Activated T-cell treated with anti-CD3 and anti-CD28 coated beads, Interleukin-2, amount 50 U/mL, for 72 hours (primary cell): ENCODE measurements around the gene PKP4. TPM values are rescaled to one million over a fixed set of nuclear protein-coding genes. Genes with fewer than 3 reads are reported as not detected.
A peak's percentile ranks its signal among the peaks of the same experiment; 100 is the strongest.
"Not testable (repeated sequence)": the region's sequence is repeated elsewhere in the genome, so short reads cannot be mapped to it uniquely, and the experiment has no call there.

Source experiments
- ATAC-seq, 2 donors: fragments of 150-1000 bp; cut with Tn5 transposase; replicated peaks in 1 of 2; 2 replicates each; pipeline ENCODE4 v1.10.0; 2021; ENCODE audit warnings: moderate library complexity in 2 of 2, mild to moderate bottlenecking in 1 of 2
- DNase-seq, 2 donors: peaks; one replicate each; pipeline ENCODE4 v3.0.0; 2021 to 2022; ENCODE audit warnings: mixed read lengths in 1 of 2
- H3K27ac Mint-ChIP-seq: one replicate; pipeline ENCODE4 v1.8.0; 2022; ENCODE audit warnings: mild to moderate bottlenecking, moderate library complexity, mixed read lengths
- H3K27me3 Mint-ChIP-seq: one replicate; pipeline ENCODE4 v1.8.0; 2022; ENCODE audit warnings: low read depth, mixed read lengths
- H3K36me3 Mint-ChIP-seq, 2 donors: one replicate each; pipeline ENCODE4 v1.8.0; 2022; ENCODE audit warnings: mixed read lengths in 2 of 2, mild to moderate bottlenecking in 1 of 2; ENCODE audit not compliant: insufficient read depth in 2 of 2
- H3K4me1 Mint-ChIP-seq: one replicate; pipeline ENCODE4 v1.8.0; 2022; ENCODE audit warnings: low read depth, mixed read lengths
- H3K4me3 Mint-ChIP-seq, 2 donors: one replicate each; pipeline ENCODE4 v1.8.0; 2022; ENCODE audit warnings: mild to moderate bottlenecking in 2 of 2, mixed read lengths in 2 of 2, moderate library complexity in 2 of 2
- H3K9me3 Mint-ChIP-seq, 2 donors: one replicate each; pipeline ENCODE4 v1.8.0; 2022; ENCODE audit warnings: mixed read lengths in 2 of 2
- total RNA-seq, 2 donors: library from RNA; stranded (reverse); gene quantifications; one replicate each; pipeline ENCODE4 v1.2.3, GENCODE V29; 2022

PKP4 gene
- total RNA-seq, 2 donors from 2014 or later: 36.0 to 41.3 TPM

GRCh38 chr2:158457826-158458616, 1.3 kb downstream of the PKP4 start:
- H3K36me3 Mint-ChIP-seq: peaks cover 2 to 4% of the 10 kb centered on the region in 2 donors

DNA sequence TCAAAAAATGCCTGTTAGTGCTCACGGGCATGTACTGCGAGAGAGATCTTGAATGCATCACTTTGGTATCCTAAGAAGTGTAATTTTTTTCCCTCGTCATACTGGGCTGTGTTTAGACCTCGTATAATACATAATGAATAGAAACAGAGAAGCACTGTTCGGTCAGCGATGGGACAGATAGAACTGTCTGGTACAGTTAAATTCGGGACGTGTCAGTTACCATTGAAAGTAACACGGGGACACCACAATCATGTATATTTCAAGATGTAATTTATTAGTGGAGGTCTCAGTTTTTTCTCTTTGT, 1.8 kb downstream of the PKP4 start:
- Mint-ChIP-seq H3K27ac (peak overlapping the region; percentile 44), H3K4me3 (peak overlapping the region; percentile 92), H3K27me3 (peaks cover 15% of the 10 kb centered on the region), H3K4me1 (peaks cover 31% of the 10 kb centered on the region), H3K36me3 (peaks cover 2 to 4% of the 10 kb centered on the region in 2 donors), H3K9me3 (no peaks in the 10 kb centered on the region)
- ATAC-seq (no peak), DNase-seq (no peak)

More at GRCh38 chr2:158457826-158458616, 1.3 kb downstream of the PKP4 start:
- H3K4me3 Mint-ChIP-seq: peak overlapping the region; percentile 92
- H3K9me3 Mint-ChIP-seq: no peaks in the 10 kb centered on the region
- DNase-seq: peak; percentile 64 to 70
- H3K27ac Mint-ChIP-seq: peak overlapping the region; percentile 44
- H3K27me3 Mint-ChIP-seq: peaks cover 15% of the 10 kb centered on the region
- H3K4me1 Mint-ChIP-seq: peaks cover 31% of the 10 kb centered on the region
- ATAC-seq: peak; percentile 49 to 56

DNA sequence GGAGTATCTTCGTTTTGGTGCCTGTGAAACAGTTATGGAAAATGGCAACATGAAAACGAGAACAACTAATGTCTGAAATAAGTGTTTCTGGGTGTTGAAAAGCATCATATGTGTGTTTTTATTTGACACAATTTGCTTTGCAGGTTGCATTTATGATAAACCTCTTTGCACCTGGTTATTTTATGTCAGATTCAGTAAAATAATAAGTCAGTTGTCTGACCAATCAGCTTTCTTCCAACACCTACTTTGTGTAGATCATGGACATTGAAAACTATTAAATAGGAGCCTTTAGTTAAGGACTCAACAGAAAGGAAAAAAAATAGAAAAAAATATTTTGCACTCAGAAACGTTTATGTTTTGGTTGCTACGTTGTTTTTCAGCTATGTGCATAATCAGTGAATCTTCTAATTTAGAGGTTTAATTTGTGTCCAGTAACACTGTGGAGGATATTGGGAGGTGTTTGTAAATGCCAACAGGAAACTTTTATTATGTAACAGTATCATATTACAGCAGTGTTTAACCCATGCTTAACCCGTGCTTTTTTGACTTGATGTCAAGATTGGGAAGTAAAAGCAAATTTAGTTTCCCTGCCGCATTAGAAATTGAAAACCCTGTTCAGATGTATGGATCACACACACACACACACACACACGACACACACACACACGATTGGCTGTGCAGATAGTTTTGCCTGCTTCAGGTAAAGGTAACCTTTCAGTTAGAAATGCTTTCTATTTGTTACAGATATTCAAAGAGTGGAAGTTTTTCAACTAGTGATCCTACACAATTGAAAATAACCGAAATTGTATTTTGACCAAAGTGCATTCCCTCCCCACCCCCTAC, 2.6 kb downstream of the PKP4 start:
- H3K27me3 Mint-ChIP-seq: peaks cover 9% of the 10 kb centered on the region

DNA sequence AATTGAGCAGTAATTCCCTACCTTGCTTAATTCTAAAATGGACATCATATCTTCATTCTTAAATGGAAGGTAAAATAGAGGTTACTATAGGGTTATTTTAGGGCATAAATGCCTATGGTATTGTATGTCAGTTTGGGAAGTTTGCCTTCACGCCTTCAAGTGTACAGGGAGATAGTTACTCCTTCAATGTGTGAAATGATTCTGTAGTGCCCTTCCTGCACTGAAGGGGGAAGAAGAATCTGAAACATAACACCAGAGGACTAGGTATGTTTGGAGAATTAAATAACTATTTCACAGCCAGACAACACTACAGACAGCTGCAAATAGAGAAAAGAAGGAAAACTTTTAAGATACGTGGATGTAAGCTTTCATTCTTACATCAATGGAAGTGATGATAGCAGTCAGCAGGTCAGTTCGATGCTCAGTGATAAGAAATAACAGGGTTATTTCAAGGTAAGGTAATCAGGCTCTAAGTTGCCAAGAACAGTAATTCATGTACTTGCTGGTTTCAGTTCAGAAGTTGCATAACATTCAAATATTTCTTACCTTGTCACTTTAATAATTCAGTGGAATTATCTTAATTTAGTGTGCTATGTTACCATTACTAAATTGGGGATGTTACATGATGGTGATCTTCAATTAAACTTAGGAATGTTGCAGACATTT, 4.0 kb downstream of the PKP4 start:
- Mint-ChIP-seq H3K4me3 (peak overlapping the region in 1 of 2 donors; percentile 28), H3K36me3 (peaks cover 2 to 4% of the 10 kb centered on the region in 2 donors), H3K9me3 (no peaks in the 10 kb centered on the region), H3K4me1 (peaks cover 28% of the 10 kb centered on the region), H3K27me3 (peaks cover 6% of the 10 kb centered on the region), H3K27ac (no peak overlapping the region)
- ATAC-seq: no peak
- DNase-seq: no peak

More for the DNA sequence above, 2.6 kb downstream of the PKP4 start:
- ATAC-seq (no peak), DNase-seq (no peak)
- H3K4me3 Mint-ChIP-seq: peak overlapping the region in 1 of 2 donors; percentile 92
- H3K4me1 Mint-ChIP-seq: peaks cover 31% of the 10 kb centered on the region
- no peaks in the 10 kb centered on the region for H3K9me3 Mint-ChIP-seq
- peaks cover 2 to 4% of the 10 kb centered on the region in 2 donors for H3K36me3 Mint-ChIP-seq
- no peak overlapping the region for H3K27ac Mint-ChIP-seq

DNA sequence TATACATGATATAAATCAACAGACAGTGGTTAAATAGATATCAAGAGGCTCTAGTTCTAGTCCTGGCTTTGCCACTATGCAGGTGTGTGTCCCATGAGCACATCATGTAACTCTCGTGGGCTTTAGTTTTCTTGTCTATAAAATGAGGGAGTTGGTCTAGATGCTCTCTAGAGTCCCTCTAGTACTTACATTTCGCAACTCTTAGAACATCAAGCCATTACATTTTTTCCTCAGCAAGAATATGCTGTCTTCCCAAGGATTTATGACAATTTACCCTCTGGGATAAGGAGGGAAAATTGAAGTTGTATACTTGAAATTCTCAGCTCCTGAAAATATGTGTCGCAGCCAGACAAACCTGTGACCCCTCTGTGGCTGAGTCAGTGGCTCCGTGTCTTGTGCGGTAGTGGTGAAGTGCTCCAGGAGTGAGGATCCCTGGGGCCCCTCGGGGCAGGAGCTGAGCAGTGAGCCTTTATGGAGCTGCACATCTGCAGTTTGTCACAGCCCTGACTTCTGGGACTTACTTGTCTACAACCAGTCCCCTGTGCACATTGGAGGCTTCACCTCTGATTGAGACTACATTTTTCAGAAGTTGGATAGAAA, 6.8 kb downstream of the PKP4 start:
- Mint-ChIP-seq H3K9me3 (no peaks in the 10 kb centered on the region), H3K36me3 (no peaks in the 10 kb centered on the region), H3K27ac (no peak overlapping the region), H3K27me3 (peaks cover under 1% of the 10 kb centered on the region), H3K4me3 (no peak overlapping the region), H3K4me1 (peaks cover 20% of the 10 kb centered on the region)
- no peak for DNase-seq
- ATAC-seq: no peak

GRCh38 chr2:158464426-158465281, 7.9 kb downstream of the PKP4 start:
- peak; percentile 63 to 68 for ATAC-seq
- peaks cover 12% of the 10 kb centered on the region for H3K4me1 Mint-ChIP-seq
- H3K27me3 Mint-ChIP-seq: no peaks in the 10 kb centered on the region
- no peaks in the 10 kb centered on the region for H3K36me3 Mint-ChIP-seq
- H3K4me3 Mint-ChIP-seq: no peak overlapping the region
- no peak overlapping the region for H3K27ac Mint-ChIP-seq
- no peaks in the 10 kb centered on the region for H3K9me3 Mint-ChIP-seq
- DNase-seq: no peak

- H3K4me1 Mint-ChIP-seq: peaks cover 6% of the 10 kb centered on the region
- H3K27me3 Mint-ChIP-seq: no peaks in the 10 kb centered on the region
- peaks cover 2% of the 10 kb centered on the region in 2 donors for H3K36me3 Mint-ChIP-seq
- DNase-seq (peak in 1 of 2 donors; percentile 15), ATAC-seq (peak; percentile 62 to 75)
- H3K27ac Mint-ChIP-seq: no peak overlapping the region
- H3K4me3 Mint-ChIP-seq: no peak overlapping the region
- H3K9me3 Mint-ChIP-seq: no peaks in the 10 kb centered on the region
Measured at GRCh38 chr2:158467248-158467647, 10.5 kb downstream of the PKP4 start.

DNA sequence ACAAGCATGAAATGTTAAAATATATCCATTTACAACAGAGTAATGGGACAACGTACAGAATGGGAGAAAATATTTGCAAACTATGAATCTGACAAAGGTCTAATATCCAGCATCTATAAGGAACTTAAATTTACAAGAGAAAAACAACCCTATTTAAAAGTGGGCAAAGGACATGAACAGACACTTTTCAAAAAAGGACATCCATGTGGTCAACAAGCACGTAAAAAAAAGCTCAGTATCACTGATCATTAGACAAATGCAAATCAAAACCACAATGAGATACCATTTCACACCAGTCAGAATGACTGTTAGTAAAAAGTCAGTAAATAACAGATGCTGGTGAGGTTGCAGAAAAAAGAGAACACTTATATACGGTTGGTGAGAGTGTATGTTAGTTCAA, 16.1 kb downstream of the PKP4 start:
- Mint-ChIP-seq H3K4me1 (peaks cover 11% of the 10 kb centered on the region), H3K27ac (peak overlapping the region; percentile 38)
- not testable (repeated sequence) for H3K9me3 Mint-ChIP-seq, H3K27me3 Mint-ChIP-seq, H3K36me3 Mint-ChIP-seq, ATAC-seq, DNase-seq, H3K4me3 Mint-ChIP-seq

GRCh38 chr2:158473300-158473699, 16.5 kb downstream of the PKP4 start:
- not testable (repeated sequence) for H3K36me3 Mint-ChIP-seq, H3K27ac Mint-ChIP-seq, H3K4me3 Mint-ChIP-seq, ATAC-seq, DNase-seq, H3K27me3 Mint-ChIP-seq, H3K9me3 Mint-ChIP-seq
- peaks cover 12% of the 10 kb centered on the region for H3K4me1 Mint-ChIP-seq

GRCh38 chr2:158473719-158474392, 17.1 kb downstream of the PKP4 start:
- DNase-seq (no peak), ATAC-seq (no peak)
- Mint-ChIP-seq H3K27ac (no peak overlapping the region), H3K36me3 (peaks cover 2 to 5% of the 10 kb centered on the region in 2 donors), H3K9me3 (peaks cover 0 to 2% of the 10 kb centered on the region in 2 donors), H3K4me3 (no peak overlapping the region), H3K27me3 (no peaks in the 10 kb centered on the region), H3K4me1 (peaks cover 12% of the 10 kb centered on the region)

GRCh38 chr2:158474526-158475011, 17.8 kb downstream of the PKP4 start:
- H3K9me3 Mint-ChIP-seq, ATAC-seq, H3K27me3 Mint-ChIP-seq, DNase-seq, H3K4me3 Mint-ChIP-seq, H3K36me3 Mint-ChIP-seq, H3K27ac Mint-ChIP-seq: not testable (repeated sequence)
- peaks cover 12% of the 10 kb centered on the region for H3K4me1 Mint-ChIP-seq
